ENCODE results near the gene COL5A3.
A peak's percentile ranks its signal among the peaks of the same experiment; 100 is the strongest.
"Not testable (repeated sequence)": the region's sequence is repeated elsewhere in the genome, so short reads cannot be mapped to it uniquely, and the experiment has no call there.

Gene COL5A3

DNA sequence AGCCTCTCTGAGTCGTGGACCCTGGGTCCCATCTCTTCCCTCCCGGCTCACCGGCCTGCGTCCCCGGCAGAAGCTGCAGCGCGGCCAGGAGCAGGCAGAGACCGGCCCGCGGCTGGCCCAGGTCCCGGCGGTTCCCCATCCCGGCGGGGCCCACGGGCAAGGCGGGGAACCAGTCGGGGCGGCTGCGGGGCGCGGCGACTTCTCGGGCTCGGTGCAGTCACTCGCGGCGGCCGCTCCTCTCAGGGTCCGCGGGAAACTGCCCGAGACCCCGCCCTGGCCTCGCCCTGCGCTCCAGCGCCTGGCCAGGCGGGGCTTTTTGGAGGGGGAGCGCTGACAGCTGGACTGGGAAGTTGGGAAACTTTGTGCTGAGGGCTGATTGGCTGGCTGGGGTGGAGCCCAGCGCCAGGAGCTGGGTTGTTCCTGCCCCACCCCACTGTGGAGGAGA is at the start of gene COL5A3:
Gene COL5A3 (minus strand): TSS at position 258 of the 445 bp plus-strand sequence. CDS start 119 bp downstream, at position 139.
- DNase-seq (ENCODE audit: low read depth in 2 of 2), result no peak

DNA sequence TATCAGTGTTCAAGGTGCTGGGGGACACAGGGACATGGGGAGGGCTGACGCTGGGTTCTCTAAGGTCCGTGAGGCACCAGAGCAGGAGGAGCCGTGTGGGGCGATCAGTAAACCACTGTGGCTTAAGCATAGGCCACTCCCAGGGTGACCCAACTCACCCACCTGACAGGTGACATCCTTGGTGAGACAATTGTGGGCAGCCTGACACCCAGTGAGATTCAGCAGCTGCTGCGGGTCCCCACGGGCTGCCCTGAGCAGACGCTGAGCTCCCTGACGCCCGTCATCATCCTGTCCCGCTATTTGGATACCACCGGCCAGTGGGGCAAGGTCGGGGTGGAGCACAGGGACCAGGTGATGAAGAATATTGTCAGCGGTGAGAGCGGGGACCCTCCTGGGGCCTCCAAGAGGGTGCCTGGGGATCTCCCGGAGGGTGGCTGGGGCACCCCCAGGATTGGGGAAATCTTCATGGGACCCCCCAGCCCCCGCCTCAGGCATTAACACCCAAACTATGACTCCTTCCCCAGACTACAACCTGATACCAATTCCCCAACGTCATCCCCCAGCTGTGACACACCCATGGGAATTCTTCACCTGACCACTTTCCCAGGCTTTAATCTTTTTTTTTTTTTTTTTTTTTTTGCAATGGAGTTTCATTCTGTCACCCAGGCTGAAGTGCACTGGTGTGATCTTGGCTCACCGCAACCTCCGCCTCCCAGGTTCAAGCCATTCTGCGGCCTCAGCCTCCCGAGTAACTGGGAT is 42.5 kb upstream of the COL5A3 start:
- DNase-seq (ENCODE audit: low read depth in 2 of 2), result no peak

DNA sequence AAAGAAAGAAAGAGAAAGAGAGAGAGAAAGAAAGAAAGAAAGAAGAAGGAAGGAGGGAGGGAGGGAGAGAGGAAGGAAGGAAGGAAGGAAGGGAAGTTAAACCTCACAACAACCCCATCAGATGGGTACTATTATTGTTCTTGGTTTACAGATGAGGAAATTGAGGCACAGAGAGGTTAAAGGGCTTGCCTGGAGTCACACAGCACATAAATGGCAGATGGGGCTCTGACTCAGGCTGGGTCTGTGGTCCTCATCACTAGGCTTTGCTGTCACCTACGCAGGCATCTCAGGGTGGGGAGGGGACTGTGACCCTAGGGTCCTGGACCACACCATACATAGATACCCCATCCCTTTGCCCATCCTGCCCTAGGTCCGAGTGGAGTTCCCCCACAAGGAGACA is 39.3 kb upstream of the COL5A3 start:
- DNase-seq (ENCODE audit: low read depth in 2 of 2), result no peak

DNA sequence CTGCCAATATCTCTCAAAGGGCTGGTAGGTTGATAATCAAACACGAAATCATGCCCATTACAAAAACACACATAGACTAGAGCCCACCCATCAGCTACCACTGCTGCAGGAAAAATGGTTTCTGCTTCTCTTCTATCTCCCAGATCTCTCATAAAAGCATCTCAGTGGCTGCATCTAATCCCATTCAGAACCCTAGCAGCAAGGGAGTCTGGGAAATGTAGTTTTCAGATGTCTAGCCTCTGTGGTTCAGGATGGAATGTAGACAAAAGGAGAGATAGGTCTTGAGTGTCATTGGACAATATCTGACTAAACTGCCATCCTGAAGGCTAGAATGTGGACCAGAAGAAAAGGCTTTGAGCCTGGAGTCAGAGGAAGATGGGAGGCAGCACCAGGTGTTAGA is 35.1 kb upstream of the COL5A3 start:
- no peak for DNase-seq (ENCODE audit: low read depth in 2 of 2)

DNA sequence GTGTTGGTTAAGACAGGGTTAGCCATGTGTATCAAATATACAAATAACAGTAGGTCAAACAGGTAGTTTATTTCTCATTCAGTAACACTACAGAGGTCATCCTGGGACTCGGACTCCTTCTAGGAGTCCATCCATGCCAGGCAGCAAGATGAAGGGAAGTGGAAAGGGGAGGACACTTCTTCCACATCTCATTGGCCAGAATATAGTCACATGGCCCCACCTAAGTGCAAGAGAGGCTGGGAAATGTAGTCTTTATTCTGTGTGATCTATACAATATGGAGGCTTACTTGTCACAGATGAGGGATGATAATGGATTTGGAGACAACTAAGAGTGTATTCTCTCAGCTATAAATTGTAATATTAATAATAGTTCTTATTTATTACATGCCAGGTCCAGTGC is 34.1 kb upstream of the COL5A3 start:
- DNase-seq (ENCODE audit: low read depth in 2 of 2), result no peak

DNA sequence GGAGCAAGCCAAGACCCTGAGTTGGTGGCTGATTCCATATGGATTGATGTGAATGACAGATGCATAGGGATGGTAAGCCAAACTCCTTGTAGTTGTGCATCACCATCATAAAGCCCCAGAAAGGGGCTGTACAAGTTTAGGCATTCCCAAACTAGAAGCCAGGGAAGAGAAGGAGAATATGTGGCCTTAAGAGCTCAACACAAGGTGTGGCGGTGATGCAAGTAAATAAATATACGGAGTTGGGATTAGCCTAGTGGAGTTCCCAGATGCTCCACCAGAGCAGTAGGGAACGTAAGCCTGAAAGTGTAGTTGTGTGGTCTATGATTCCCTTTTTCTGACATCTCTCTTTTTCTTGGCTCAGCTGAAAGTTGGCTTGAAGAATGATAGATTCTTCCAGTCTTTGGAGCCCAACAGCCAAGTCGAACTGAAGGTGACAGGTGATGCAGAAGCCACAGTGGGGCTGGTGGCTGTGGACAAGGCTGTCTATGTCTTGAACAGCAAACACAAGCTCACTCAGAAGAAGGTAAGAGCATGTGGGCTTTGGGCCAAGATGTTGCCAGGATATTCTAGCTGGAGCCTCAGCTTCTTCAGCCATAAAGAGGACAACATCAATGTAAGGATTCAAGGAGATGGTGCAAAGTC is 33.1 kb upstream of the COL5A3 start:
- no peak for DNase-seq (ENCODE audit: low read depth in 2 of 2)

DNA sequence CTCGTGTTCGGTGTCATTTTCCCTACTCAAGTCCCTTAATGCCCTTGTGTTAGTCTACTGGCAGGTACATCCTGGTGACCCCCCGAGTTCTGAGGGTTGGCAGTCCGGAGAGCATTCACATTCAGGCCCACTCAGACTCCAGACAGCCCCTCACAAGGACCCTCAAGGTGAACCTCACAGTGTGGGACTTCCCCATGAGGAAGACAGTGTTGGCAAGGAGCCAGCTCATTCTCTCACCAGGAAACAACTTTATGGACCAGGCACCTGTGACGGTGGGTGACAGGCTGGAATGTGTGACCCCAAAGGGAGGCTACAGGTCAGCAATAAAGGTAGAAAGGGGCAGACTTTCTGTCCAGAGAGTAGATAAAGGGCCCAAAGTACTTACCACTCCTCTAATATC is 27.5 kb upstream of the COL5A3 start:
- no peak for DNase-seq (ENCODE audit: low read depth in 2 of 2)

DNA sequence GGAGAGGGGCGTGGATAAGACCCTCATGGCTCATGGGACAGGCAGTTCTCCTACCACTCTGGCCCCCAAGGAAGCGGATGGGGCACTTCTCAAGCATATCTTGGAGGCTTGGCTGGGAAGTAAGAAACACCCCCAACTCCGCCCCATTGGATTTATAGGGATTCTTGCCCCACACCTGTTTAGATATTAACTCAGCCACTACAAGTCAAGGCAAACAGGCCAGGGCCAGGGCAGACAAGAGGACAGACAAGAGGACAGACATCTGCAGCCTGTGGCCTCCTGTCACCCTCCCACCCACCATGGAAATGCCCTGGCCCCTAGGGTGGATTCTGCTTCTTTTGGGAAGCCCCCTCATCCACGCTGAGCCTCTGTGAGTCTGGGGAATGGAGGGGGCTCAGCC is 27.1 kb upstream of the COL5A3 start:
- no peak for DNase-seq (ENCODE audit: low read depth in 2 of 2)

DNA sequence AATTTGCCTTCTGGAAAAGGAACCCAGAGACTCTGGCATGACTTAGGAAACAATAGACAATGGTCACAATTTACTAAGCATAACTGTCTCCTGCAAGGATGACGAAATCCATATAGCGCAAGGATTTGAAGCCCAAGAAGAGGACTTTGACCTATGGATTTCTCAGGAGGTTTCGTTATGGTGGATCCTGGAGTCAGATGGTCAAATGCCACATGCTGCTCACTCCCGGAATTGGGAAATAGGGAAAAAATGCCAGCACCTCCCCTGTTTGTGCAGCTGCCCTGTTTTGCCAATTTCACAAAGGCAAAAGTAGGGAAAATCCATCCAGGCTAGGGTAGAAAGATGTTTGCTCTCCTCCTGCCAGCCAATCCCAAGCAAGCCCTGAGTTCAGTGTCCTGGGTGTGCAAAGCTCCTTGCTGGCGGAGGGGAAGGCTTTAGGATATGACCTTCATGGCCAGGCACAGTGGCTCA is 26.3 kb upstream of the COL5A3 start:
- no peak for DNase-seq (ENCODE audit: low read depth in 2 of 2)

DNA sequence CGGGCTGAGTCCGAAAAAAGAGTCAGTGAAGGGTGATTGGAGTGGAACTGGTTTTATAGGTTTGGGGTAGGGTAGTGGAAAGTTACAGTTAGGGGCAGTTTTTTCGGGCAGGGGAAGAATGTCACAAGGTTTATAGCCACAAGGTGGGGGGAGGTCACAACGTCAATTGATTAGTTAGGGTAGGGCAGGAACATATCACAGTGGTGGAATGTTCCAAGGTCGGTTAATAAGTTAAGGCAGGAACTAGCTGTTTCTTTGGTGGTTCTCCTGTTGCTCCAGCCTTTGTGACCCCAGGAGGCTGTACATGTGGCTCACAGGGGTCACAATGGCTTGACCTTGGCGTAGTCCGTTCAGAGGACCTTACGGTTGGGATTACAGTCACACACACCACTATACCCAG is 23.3 kb upstream of the COL5A3 start:
- no peak for DNase-seq (ENCODE audit: low read depth in 2 of 2)

DNA sequence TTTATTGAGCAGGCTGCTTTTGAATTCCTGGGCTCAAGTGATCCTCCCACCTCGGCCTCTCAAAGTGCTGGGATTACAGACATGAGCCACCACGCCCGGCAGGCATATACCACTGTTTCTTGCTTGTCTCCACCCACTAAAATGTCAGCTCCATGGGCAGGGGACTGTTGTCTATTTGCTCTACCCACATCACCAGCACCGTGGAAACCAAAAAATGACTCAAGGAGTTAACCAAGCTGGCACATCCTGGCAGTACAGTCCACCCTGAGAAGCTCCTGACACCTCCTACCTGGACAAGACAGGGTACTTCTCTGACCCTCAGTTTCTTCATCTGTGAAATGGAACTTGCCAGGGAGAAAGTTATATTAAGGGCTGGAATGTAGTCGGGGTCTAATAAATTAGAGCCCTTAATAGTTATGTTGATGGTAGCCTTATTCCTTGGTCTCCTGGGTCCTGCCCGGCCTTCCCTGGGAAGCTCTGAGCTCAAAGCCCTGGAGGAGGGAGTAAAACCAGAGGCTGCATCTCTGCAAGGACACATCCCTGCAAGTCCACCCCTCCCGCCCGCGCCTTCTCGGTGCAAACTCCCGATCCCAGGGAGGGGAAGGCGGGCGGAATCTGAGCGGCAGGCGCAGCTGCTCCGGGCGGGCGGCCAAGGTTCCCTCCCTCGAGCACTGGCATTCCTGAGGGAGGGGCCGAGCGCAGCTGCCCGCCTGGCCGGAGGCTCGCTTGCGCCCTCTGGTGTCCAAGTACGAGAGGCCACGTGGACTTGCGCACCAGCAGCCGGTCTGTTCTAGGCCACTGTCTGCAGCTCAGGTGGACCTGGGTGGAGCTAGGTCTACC is 17.1 kb upstream of the COL5A3 start:
- DNase-seq (ENCODE audit: low read depth in 2 of 2), result peak; percentile 83 to 84

DNA sequence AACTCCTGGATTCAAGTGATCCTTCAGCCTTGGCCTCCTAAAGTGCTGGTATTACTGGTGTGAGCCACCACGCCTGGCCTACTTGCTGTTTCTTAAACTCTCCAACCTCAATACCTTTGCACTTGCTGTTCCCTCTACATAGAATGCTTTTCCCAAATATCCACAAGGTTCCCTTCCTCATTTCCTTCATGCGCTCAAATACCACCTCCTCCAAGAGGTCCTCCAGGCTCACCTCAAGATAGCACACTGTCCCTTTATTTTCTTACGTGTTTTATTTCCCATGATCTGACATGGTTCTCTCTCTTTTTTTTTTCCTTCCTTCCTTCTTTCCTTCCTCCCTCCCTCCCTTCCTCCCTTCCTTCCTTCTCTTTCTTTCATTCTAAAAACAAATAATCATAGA is 16.4 kb upstream of the COL5A3 start:
- no peak for DNase-seq (ENCODE audit: low read depth in 2 of 2)

DNA sequence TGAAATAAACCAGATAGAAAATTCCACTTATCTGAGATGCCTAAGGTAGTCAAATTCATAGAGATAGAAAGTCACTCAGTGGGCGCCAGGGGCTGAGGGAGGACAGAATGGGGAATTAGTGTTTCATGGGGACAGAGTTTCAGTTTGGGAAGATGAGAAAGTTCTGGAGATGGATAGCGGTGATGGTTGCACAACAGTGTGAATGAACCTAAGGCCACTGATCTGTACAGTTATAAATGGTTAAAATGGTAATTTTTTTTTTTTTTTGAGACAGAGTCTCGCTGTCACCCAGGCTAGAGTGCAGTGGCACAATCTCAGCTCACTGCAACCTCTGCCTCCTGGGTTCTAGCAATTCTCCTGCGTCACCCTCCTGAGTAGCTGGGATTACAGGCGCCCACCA is 12.8 kb upstream of the COL5A3 start:
- not testable (repeated sequence) for DNase-seq (ENCODE audit: low read depth in 2 of 2)

DNA sequence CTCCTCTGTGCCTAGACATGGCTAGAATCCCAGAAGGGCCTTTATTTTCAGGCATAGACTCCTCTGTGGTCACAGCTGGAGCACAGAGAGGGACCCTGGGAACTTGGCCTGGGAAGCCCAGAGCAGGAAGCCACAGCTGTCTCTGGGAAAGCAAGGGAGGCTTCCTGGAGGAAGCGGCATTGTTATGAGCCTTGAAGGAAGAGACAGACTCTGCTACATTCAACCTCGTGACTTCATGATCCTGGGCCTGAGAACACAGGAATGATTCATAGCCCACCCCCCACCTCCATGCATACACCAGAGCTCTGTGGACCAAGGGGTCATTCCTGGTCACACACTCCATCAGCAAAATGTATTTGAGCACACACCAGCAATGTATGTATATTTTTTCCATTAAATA is 11.6 kb upstream of the COL5A3 start:
- DNase-seq (ENCODE audit: low read depth in 2 of 2), result no peak

DNA sequence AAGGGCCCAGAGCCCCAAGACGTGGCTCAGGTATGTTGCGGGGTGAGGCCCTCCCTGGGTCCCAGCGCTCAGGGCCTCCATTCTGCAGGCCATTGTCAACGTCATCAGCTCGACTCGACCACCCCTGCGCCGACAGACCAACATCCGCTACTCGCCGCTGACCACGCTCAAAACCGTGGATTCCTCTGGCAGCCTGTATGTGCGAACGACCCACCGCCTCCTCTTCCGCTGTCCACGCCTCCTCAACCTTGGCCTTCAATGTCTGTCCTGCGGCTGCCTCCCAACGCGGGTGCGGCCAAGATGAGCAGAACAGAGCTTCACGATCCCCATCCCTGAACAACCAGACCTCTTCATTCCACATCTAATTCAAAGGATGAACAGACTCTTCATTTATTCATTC is 11.1 kb upstream of the COL5A3 start:
- DNase-seq (ENCODE audit: low read depth in 2 of 2), result no peak

DNA sequence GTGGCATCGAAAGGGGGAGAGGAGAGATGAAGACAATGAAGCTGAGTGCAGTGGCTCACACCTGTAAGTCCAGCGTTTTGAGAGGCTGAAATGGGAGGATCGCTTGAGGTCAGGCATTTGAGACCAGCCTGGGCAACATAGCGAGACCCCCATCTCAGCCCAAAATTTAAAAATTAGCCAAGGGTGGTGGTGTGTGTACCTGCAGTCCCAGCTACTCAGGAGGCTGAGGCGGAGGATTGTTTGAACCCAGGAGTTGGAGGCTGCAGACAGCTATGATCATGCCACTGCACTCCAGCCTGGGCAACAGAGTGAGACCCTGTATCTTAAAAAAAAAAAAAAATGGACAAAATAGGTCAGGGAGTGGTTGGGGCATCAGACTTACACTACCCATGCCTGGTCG is 10.5 kb upstream of the COL5A3 start:
- no peak for DNase-seq (ENCODE audit: low read depth in 2 of 2)

DNA sequence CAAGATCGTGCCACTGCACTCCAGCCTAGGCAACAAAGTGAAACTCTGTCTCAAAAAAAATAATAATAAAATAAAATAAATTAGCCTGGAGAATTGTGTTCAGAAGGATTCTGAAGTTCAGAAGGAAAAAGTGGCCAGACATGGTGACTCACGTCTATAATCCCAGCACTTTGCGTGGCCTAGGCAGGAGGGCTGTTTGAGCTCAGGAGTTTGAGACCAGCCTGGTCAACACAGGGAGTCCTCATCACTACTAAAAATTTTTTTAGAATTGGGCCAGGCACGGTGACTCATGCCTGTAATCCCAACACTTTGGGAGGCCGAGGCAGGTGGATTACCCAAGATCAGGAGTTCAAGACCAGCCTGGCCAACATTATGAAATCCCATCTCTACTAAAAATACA is 8.9 kb upstream of the COL5A3 start:
- no peak for DNase-seq (ENCODE audit: low read depth in 2 of 2)

DNA sequence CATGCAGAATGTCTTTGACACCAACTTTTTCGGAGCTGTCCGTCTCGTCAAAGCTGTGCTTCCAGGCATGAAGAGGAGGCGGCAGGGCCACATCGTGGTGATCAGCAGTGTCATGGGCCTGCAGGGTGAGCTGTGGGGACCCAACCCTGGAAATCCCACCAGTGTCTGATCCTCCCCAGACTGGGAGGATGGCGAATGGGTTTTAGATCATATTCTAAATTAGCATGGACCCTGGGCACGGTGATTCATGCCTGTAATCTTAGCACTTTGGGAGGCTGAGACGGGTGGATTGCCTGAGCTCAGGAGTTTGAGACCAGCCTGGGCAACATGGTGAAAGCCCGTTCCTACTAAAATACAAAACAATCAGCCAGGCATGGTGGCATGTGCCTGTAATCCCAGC is 8.5 kb upstream of the COL5A3 start:
- no peak for DNase-seq (ENCODE audit: low read depth in 2 of 2)

DNA sequence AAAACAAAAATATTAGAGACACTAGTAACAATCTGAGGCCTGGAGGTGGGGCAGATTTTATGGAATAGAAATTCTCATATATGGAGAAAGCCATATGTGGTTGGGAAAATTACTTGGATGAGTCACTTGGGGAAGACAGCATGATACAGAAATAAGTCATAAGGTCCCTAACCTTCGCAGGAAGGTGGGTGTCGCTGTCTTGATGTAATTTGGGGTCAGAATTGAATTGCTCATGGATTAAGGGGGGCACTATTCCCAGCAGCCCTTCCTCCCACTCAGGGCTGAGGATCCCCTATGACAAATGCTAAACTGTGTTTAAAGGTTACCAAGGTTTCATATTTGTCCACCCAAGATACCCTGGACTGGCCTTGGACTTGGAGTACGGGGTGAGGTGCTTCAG is 8.0 kb upstream of the COL5A3 start:
- no peak for DNase-seq (ENCODE audit: low read depth in 2 of 2)

DNA sequence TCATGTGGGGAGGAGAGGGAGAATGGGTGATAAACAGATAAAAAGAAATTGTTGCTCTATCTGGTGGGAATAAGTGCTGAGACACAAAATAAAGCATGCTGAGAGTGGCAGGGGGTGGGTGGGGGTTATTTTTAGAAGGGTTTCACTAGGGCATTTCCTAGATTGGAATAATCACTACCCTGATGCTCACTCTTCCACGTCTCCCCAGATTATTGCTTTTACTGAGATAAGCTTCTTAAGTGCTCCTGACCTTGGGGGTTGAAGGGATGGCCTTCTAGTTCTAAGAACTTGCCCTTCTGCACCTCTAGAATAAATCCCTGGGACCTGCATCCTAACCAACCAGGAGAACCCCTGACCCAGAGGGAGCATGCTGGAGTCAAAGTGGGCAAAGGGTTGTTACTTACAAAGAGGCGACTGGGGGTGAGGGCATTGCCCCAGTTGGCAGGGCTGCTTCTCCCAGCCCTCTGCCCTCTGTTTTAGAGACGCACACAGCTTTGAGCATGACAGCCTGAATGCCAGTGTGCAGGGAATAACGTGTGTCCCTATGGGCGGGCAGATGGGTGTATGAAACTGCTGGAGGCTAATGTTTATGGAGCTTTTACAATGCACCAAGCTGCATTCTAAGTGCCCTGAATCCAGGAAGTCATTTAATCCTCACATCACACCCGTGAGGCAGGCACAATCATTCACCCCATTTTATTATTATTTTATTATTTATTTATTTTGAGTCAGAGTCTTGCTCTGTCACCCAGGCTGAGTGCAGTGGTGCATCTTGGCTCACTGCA is 3.7 kb upstream of the COL5A3 start:
- DNase-seq (ENCODE audit: low read depth in 2 of 2), result no peak

DNA sequence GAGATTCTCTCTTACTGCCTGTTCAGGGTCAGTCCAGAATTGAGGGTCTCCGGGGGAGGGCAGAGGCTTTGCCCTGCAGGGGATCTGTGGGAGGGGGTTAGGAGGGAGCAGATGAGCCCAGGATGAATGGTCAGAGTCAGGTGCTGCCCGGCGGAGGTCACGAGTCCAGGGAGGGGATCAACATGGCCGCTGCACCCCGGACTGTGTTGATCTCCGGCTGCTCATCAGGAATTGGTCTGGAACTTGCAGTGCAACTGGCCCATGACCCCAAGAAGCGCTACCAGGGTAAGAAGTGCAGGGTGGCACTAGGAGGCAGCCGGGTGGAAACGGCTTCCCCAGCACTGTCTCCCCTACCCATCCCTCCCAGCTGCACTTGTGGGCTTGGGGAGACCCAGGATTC is 3.0 kb upstream of the COL5A3 start, which contains the start of gene RDH8:
Gene RDH8 (plus strand): TSS at position 168 of the 400 bp plus-strand sequence. CDS start 15 bp downstream, at position 183.
- no peak for DNase-seq (ENCODE audit: low read depth in 2 of 2)

DNA sequence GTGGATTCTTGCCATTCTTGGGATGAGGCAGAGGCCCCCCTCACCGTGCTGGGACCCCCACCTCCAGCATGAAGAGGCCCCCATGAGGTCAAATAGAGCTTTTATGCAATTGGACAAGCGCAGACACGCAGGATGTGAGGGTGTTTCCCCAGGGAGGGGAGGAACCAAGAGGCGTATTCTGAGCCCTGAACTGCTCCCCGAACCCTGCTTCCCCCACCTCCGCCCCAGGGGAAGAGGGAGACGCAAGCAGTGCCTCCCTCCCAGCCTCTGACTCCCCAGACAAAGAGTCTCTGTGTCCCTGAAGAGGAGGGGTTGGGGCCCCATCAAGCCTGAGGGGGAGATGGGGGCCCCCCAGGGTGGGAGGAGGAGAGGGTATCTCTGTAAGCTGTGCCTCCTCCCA is 1.7 kb upstream of the COL5A3 start:
- DNase-seq (ENCODE audit: low read depth in 2 of 2), result no peak

Data from stimulated activated CD4-positive, alpha-beta T cell treated with anti-CD3 and anti-CD28 coated beads, Interleukin-4, amount 100 ng/mL, for 48 hours (primary cell).